ENCODE results near the gene MBD3. TPM values are rescaled to one million over a fixed set of nuclear protein-coding genes. Genes with fewer than 3 reads are reported as not detected.

The MBD3 gene
- total and polyA plus RNA-seq, 2 experiments from 2014 or later = 27.6 to 118 TPM

GRCh38 chr19:1616875-1617274 lies 24.2 kb upstream of the MBD3 start (continued):
- TF ChIP-seq ZNF462 (CRISPR knock-in tag; IDR thresholded peaks at IDR 0.05) (no peak), EZH2 (IDR thresholded peaks at IDR 0.05; ENCODE audit: low read depth, unreplicated experiment) (no peak), CTCF (conservative IDR thresholded peaks at IDR 0.05; ENCODE audit: low read depth in 2 of 2) (no peak), NANOG (IDR thresholded peaks at IDR 0.05; ENCODE audit: borderline replicate concordance) (no peak), STAT1 (IDR thresholded peaks at IDR 0.05; ENCODE audit: unreplicated experiment) (no peak)
- TF ChIP-seq, protein P1, sequence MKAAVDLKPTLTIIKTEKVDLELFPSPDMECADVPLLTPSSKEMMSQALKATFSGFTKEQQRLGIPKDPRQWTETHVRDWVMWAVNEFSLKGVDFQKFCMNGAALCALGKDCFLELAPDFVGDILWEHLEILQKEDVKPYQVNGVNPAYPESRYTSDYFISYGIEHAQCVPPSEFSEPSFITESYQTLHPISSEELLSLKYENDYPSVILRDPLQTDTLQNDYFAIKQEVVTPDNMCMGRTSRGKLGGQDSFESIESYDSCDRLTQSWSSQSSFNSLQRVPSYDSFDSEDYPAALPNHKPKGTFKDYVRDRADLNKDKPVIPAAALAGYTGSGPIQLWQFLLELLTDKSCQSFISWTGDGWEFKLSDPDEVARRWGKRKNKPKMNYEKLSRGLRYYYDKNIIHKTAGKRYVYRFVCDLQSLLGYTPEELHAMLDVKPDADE (IDR thresholded peaks at IDR 0.05) = no peak

DNA sequence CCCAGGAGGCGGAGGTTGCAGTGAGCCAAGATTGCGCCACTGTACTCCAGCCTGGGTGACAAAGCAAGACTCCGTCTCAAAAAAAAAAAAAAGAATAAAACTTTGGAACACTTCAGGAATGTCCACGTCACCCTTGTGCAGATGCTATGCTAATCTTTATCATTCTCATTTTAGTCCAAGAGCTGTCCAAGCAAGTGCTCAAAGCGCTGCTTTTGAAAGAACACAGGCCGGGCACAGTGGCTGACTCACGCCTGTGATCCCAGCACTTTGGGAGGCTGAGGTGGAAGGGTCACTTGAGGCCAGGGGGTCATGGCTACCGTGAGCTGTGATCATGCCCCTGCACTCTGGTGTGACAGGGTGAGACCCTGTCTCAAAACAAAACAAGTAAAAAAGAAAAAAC lies 23.7 kb upstream of the MBD3 start:
- no peaks in the 10 kb centered on the region for H3K4me1 ChIP-seq (ENCODE audit: insufficient read depth)
- Mint-ChIP-seq H3K27me3 (ENCODE audit: insufficient read depth, low read depth, poor library complexity) (peaks cover 21% of the 10 kb centered on the region), H3K36me3 (ENCODE audit: low read depth) (peaks cover 85% of the 10 kb centered on the region), H3K4me3 (no peak overlapping the region; the same call in 2 of the 3 replicates), H3K27ac (no peak overlapping the region), H3K4me1 (peaks cover 10% of the 10 kb centered on the region; the same call in 2 of the 3 replicates), H3K9me3 (peaks cover 3% of the 10 kb centered on the region; the same call in 1 of the 3 replicates)
- peaks cover 16% of the 10 kb centered on the region for H4K20me1 ChIP-seq (replicated peaks; ENCODE audit: insufficient read depth)
- no peak overlapping the region for H3K4me3 ChIP-seq
- H3K27me3 ChIP-seq (ENCODE audit: insufficient read depth) = no peaks in the 10 kb centered on the region
- no peak overlapping the region for H2AFZ ChIP-seq
- H3K27ac ChIP-seq (ENCODE audit: low read depth) = no peak overlapping the region
- H3K9me2 ChIP-seq (ENCODE audit: insufficient read depth) = no peaks in the 10 kb centered on the region
- DNase-seq (ENCODE audit: low spot score) (no peak), ATAC-seq (no peak)
- no peaks in the 10 kb centered on the region; the same call in 1 of the 2 replicates for H3K79me2 ChIP-seq (replicated peaks; ENCODE audit: insufficient read depth)
- H3F3A ChIP-seq (replicated peaks; ENCODE audit: low read depth) = 0 out of 2 replicates have a peak, but pooled peaks cover 10% of the 10 kb centered on the region
- H3K4me2 ChIP-seq = no peak overlapping the region
- peaks cover 21% of the 10 kb centered on the region for H3K36me3 ChIP-seq (ENCODE audit: insufficient read depth)
- TF ChIP-seq ZNF462 (CRISPR knock-in tag; IDR thresholded peaks at IDR 0.05) (no peak), STAT1 (IDR thresholded peaks at IDR 0.05; ENCODE audit: unreplicated experiment) (no peak)
